GM19372 (cell line): ENCODE data around the gene FZD2.
A peak's percentile ranks its signal among the peaks of the same experiment; 100 is the strongest.
"Not testable (repeated sequence)": the region's sequence is repeated elsewhere in the genome, so short reads cannot be mapped to it uniquely, and the experiment has no call there.

Source experiments
- ATAC-seq: cut with Tn5 transposase; IDR thresholded peaks from one replicate; pipeline ENCODE4 v1.9.1; 2021; ENCODE audit warnings: mild to moderate bottlenecking, low read depth, moderate library complexity; ENCODE audit not compliant: unreplicated experiment

Gene FZD2

GRCh38 chr17:44556832-44557606 is at the start of gene FZD2:
TSS of gene FZD2 (plus strand) at chr17:44557484. CDS start at chr17:44557689, 205 bp downstream.
- ATAC-seq: peak; percentile 64

GRCh38 chr17:44511241-44512134 is 45.8 kb upstream of the FZD2 start:
- ATAC-seq: not testable (repeated sequence)

GRCh38 chr17:44518032-44518431 is 39.3 kb upstream of the FZD2 start:
- no peak for ATAC-seq

GRCh38 chr17:44522883-44523671 is 34.2 kb upstream of the FZD2 start:
- no peak for ATAC-seq

- no peak for ATAC-seq
Observed at GRCh38 chr17:44523672-44523972, 33.7 kb upstream of the FZD2 start.

- ATAC-seq: no peak
Observed at GRCh38 chr17:44527102-44527501, 30.2 kb upstream of the FZD2 start.

- no peak for ATAC-seq
Observed at GRCh38 chr17:44527954-44528353, 29.3 kb upstream of the FZD2 start.

- ATAC-seq: no peak
Observed at GRCh38 chr17:44529864-44530263, 27.4 kb upstream of the FZD2 start.

GRCh38 chr17:44530896-44531418 is 26.3 kb upstream of the FZD2 start:
- no peak for ATAC-seq

- no peak for ATAC-seq
Observed at GRCh38 chr17:44533533-44534246, 23.6 kb upstream of the FZD2 start.

GRCh38 chr17:44536090-44536953 is 21.0 kb upstream of the FZD2 start:
- no peak for ATAC-seq

- ATAC-seq: not testable (repeated sequence)
Observed at GRCh38 chr17:44537922-44538321, 19.4 kb upstream of the FZD2 start.

GRCh38 chr17:44539673-44540072 is 17.6 kb upstream of the FZD2 start:
- no peak for ATAC-seq

GRCh38 chr17:44540246-44541084 is 16.8 kb upstream of the FZD2 start:
- no peak for ATAC-seq

GRCh38 chr17:44541884-44542581 is 15.3 kb upstream of the FZD2 start:
- no peak for ATAC-seq

- ATAC-seq: no peak
Observed at GRCh38 chr17:44543213-44543904, 13.9 kb upstream of the FZD2 start.

- no peak for ATAC-seq
Observed at GRCh38 chr17:44543905-44544523, 13.3 kb upstream of the FZD2 start.
